Measurements from ENCODE around the gene HMOX1. TPM values are rescaled to one million over a fixed set of nuclear protein-coding genes. Genes with fewer than 3 reads are reported as not detected.

The HMOX1 gene
- total and polyA plus RNA-seq, 2 of the 13 experiments (the other 11 are each of a cell fraction or from before 2014, with no cell fraction given), result 53.6 to 67.4 TPM

DNA sequence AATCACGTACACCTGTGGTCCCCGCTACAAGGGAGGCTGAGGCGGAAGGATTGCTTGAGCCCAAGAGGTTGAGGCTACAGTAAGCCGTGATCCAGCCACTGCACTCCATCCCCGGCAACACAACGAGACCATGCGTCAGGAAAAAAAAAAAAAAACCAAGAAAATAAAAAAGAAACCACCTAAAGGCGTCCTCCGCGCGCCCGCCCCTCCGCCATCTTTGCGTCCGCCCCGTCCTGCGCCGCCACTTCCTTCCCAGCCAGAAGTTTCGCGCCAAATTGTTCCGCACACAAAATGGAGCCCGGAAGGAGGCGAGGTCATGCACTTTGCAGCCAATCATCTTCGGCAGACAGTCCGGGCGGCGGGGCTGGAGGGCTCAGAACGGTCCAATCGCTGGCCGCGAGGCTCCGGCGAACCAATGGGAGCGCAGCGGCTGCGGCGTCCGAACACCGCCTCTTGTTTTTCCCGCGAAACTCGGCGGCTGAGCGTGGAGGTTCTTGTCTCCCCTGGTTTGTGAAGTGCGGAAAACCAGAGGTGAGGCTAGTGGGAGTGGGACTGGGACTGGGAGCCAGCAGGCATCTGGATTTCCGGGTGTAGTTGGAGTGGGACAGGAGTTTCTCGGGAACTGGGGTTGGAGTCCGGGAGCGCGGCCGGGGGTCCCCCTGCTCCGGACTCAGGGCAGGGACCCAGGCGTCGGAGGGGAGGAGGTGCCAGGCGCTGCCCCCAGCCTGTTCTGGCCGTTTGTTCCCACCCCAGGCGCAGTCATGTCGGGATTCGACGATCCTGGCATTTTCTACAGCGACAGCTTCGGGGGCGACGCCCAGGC lies 19.0 kb downstream of the HMOX1 start, which contains the start of gene MCM5 (continued):
- TF ChIP-seq, protein P1, sequence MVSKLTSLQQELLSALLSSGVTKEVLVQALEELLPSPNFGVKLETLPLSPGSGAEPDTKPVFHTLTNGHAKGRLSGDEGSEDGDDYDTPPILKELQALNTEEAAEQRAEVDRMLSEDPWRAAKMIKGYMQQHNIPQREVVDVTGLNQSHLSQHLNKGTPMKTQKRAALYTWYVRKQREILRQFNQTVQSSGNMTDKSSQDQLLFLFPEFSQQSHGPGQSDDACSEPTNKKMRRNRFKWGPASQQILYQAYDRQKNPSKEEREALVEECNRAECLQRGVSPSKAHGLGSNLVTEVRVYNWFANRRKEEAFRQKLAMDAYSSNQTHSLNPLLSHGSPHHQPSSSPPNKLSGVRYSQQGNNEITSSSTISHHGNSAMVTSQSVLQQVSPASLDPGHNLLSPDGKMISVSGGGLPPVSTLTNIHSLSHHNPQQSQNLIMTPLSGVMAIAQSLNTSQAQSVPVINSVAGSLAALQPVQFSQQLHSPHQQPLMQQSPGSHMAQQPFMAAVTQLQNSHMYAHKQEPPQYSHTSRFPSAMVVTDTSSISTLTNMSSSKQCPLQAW (CRISPR knock-in tag; IDR thresholded peaks at IDR 0.05), result no peak; the same call in 1 of the 2 replicates
- no peak for TF ChIP-seq ZNF441 (CRISPR knock-in tag; IDR thresholded peaks at IDR 0.05; ENCODE audit: borderline replicate concordance)
- TF ChIP-seq ZNF777 (CRISPR knock-in tag; IDR thresholded peaks at IDR 0.05), result peak; percentile 78
- no peak; the same call in 1 of the 2 replicates for TF ChIP-seq KLF6 (CRISPR knock-in tag; IDR thresholded peaks at IDR 0.05)
- peak; percentile 93 for TF ChIP-seq NFRKB (IDR thresholded peaks at IDR 0.05)
- TF ChIP-seq SKI (IDR thresholded peaks at IDR 0.05; ENCODE audit: partially characterized antibody), result no peak
- peak; percentile 74 for TF ChIP-seq ELF3 (CRISPR knock-in tag; IDR thresholded peaks at IDR 0.05)
- no peak for TF ChIP-seq ZKSCAN5 (CRISPR knock-in tag; IDR thresholded peaks at IDR 0.05)
- TF ChIP-seq, protein P2, sequence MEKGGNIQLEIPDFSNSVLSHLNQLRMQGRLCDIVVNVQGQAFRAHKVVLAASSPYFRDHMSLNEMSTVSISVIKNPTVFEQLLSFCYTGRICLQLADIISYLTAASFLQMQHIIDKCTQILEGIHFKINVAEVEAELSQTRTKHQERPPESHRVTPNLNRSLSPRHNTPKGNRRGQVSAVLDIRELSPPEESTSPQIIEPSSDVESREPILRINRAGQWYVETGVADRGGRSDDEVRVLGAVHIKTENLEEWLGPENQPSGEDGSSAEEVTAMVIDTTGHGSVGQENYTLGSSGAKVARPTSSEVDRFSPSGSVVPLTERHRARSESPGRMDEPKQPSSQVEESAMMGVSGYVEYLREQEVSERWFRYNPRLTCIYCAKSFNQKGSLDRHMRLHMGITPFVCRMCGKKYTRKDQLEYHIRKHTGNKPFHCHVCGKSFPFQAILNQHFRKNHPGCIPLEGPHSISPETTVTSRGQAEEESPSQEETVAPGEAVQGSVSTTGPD (CRISPR knock-in tag; IDR thresholded peaks at IDR 0.05), result no peak
- TF ChIP-seq HNRNPLL (IDR thresholded peaks at IDR 0.05; ENCODE audit: low read depth, low read length, poor library complexity, severe bottlenecking), result peak; percentile 88
- TF ChIP-seq MAFG (CRISPR knock-in tag; IDR thresholded peaks at IDR 0.05), result no peak
- no peak for TF ChIP-seq CEBPG (CRISPR knock-in tag; IDR thresholded peaks at IDR 0.05)
- TF ChIP-seq, protein P3, sequence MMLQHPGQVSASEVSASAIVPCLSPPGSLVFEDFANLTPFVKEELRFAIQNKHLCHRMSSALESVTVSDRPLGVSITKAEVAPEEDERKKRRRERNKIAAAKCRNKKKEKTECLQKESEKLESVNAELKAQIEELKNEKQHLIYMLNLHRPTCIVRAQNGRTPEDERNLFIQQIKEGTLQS (CRISPR knock-in tag; IDR thresholded peaks at IDR 0.05), result 0 out of 2 replicates have a peak, but pooled peaks have one; percentile 25
- TF ChIP-seq ZNF367 (CRISPR knock-in tag; IDR thresholded peaks at IDR 0.05; ENCODE audit: borderline replicate concordance), result no peak
- TF ChIP-seq, protein P4, sequence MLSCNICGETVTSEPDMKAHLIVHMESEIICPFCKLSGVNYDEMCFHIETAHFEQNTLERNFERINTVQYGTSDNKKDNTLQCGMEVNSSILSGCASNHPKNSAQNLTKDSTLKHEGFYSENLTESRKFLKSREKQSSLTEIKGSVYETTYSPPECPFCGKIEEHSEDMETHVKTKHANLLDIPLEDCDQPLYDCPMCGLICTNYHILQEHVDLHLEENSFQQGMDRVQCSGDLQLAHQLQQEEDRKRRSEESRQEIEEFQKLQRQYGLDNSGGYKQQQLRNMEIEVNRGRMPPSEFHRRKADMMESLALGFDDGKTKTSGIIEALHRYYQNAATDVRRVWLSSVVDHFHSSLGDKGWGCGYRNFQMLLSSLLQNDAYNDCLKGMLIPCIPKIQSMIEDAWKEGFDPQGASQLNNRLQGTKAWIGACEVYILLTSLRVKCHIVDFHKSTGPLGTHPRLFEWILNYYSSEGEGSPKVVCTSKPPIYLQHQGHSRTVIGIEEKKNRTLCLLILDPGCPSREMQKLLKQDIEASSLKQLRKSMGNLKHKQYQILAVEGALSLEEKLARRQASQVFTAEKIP (CRISPR knock-in tag; IDR thresholded peaks at IDR 0.05; ENCODE audit: borderline replicate concordance), result no peak
- TF ChIP-seq, protein P5, sequence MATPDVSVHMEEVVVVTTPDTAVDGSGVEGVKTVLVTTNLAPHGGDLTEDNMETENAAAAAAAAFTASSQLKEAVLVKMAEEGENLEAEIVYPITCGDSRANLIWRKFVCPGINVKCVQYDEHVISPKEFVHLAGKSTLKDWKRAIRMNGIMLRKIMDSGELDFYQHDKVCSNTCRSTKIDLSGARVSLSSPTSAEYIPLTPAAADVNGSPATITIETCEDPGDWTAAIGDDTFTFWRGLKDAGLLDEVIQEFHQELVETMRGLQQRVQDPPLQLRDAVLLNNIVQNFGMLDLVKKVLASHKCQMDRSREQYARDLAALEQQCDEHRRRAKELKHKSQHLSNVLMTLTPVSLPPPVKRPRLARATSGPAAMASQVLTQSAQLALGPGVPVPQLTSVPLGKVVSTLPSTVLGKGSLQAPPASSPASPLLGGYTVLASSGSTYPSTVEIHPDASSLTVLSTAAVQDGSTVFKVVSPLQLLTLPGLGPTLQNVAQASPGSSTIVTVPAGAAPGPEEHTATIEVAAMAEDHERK (CRISPR knock-in tag; IDR thresholded peaks at IDR 0.05; ENCODE audit: low read depth), result no peak
- TF ChIP-seq STAG1 (CRISPR knock-in tag; IDR thresholded peaks at IDR 0.05), result no peak
- no peak for TF ChIP-seq ARID2 (CRISPR knock-in tag; IDR thresholded peaks at IDR 0.05; ENCODE audit: borderline replicate concordance)
- no peak for TF ChIP-seq FOXK2 (IDR thresholded peaks at IDR 0.05)
- no peak; the same call in 1 of the 2 replicates for TF ChIP-seq ZNF350 (CRISPR knock-in tag; IDR thresholded peaks at IDR 0.05; ENCODE audit: borderline replicate concordance, low read depth)
- peak; percentile 89 for TF ChIP-seq ARNT2 (CRISPR knock-in tag; IDR thresholded peaks at IDR 0.05; ENCODE audit: low read depth)
